Mucosa of rectum (tissue), 2 donors: ENCODE data around the gene PPP1R18.
"Not testable (repeated sequence)": the region's sequence is repeated elsewhere in the genome, so short reads cannot be mapped to it uniquely, and the experiment has no call there.

ENCODE experiments used
- H3K27ac ChIP-seq, 2 donors: one replicate each; pipeline ENCODE4 v1.7.0; 2013; ENCODE audit warnings: inconsistent platforms in 2 of 2, low read depth in 2 of 2, low read length in 2 of 2
- H3K27me3 ChIP-seq, 2 donors: one replicate each; pipeline ENCODE4 v1.7.0; 2013; ENCODE audit warnings: low read length in 2 of 2; ENCODE audit not compliant: control insufficient read depth in 2 of 2, insufficient read depth in 2 of 2
- H3K36me3 ChIP-seq, 2 donors: one replicate each; pipeline ENCODE4 v1.7.0; 2013; ENCODE audit warnings: low read length in 2 of 2; ENCODE audit not compliant: control insufficient read depth in 2 of 2, insufficient read depth in 2 of 2
- H3K4me1 ChIP-seq, 2 donors: one replicate each; pipeline ENCODE4 v1.7.0; 2013; ENCODE audit warnings: low read length in 2 of 2, mild to moderate bottlenecking in 1 of 2; ENCODE audit not compliant: control insufficient read depth in 2 of 2, insufficient read depth in 2 of 2
- H3K4me3 ChIP-seq, 2 donors: one replicate each; pipeline ENCODE4 v1.7.0; 2013; ENCODE audit warnings: low read length in 2 of 2
- H3K9ac ChIP-seq, 2 donors: one replicate each; pipeline ENCODE4 v1.7.0; 2013; ENCODE audit warnings: low read length in 2 of 2, low read depth in 1 of 2, mild to moderate bottlenecking in 1 of 2
- H3K9me3 ChIP-seq, 2 donors: one replicate each; pipeline ENCODE4 v1.7.0; 2013; ENCODE audit warnings: low read length in 2 of 2; ENCODE audit not compliant: control insufficient read depth in 2 of 2
- donor health status: healthy.
- donor health status: Normal muscosa, but diverticular disease.

The PPP1R18 gene

GRCh38 chr6:30724906-30725667 lies 38.6 kb upstream of the PPP1R18 start:
- Histone ChIP-seq H3K9ac (no peak overlapping the region), H3K4me3 (no peak overlapping the region), H3K27me3 (no peaks in the 10 kb centered on the region), H3K27ac (no peak overlapping the region), H3K36me3 (peaks cover 49 to 63% of the 10 kb centered on the region in 2 donors), H3K4me1 (peaks cover 10 to 15% of the 10 kb centered on the region in 2 donors), H3K9me3 (no peaks in the 10 kb centered on the region)

GRCh38 chr6:30723843-30724741 lies 37.6 kb upstream of the PPP1R18 start:
- H3K36me3 ChIP-seq, result peaks cover 40 to 53% of the 10 kb centered on the region in 2 donors
- H3K9ac ChIP-seq, H3K4me3 ChIP-seq, H3K27me3 ChIP-seq, H3K27ac ChIP-seq, H3K9me3 ChIP-seq: not testable (repeated sequence)
- peaks cover 15 to 18% of the 10 kb centered on the region in 2 donors for H3K4me1 ChIP-seq

- H3K9me3 ChIP-seq, H3K27ac ChIP-seq, H3K27me3 ChIP-seq, H3K4me3 ChIP-seq: not testable (repeated sequence)
- Histone ChIP-seq H3K4me1 (peaks cover 15 to 19% of the 10 kb centered on the region in 2 donors), H3K36me3 (peaks cover 37 to 53% of the 10 kb centered on the region in 2 donors), H3K9ac (peak overlapping the region in 1 of 2 donors; percentile 36)
Observed at GRCh38 chr6:30723159-30723842, 36.9 kb upstream of the PPP1R18 start.

GRCh38 chr6:30722280-30723112 lies 36.1 kb upstream of the PPP1R18 start:
- H3K4me3 ChIP-seq, result peak overlapping the region; percentile 53 to 80
- peaks cover 32 to 45% of the 10 kb centered on the region in 2 donors for H3K36me3 ChIP-seq
- H3K27me3 ChIP-seq, result no peaks in the 10 kb centered on the region
- peaks cover 15 to 22% of the 10 kb centered on the region in 2 donors for H3K4me1 ChIP-seq
- peak overlapping the region; percentile 36 to 78 for H3K9ac ChIP-seq
- no peaks in the 10 kb centered on the region for H3K9me3 ChIP-seq
- peak overlapping the region; percentile 38 to 95 for H3K27ac ChIP-seq

- H3K27me3 ChIP-seq, H3K9me3 ChIP-seq: not testable (repeated sequence)
- Histone ChIP-seq H3K27ac (peak overlapping the region; percentile 92 to 95), H3K36me3 (peaks cover 31 to 42% of the 10 kb centered on the region in 2 donors), H3K4me1 (peaks cover 15 to 23% of the 10 kb centered on the region in 2 donors), H3K9ac (peak overlapping the region; percentile 70 to 78), H3K4me3 (peak overlapping the region; percentile 80 to 81)
Observed at GRCh38 chr6:30722025-30722279, 35.5 kb upstream of the PPP1R18 start.

- H3K36me3 ChIP-seq, result peaks cover 31 to 38% of the 10 kb centered on the region in 2 donors
- H3K4me3 ChIP-seq, result peak overlapping the region; percentile 87 to 96
- H3K9ac ChIP-seq, result peak overlapping the region; percentile 87 to 95
- H3K27me3 ChIP-seq, result no peaks in the 10 kb centered on the region
- H3K27ac ChIP-seq, result peak overlapping the region; percentile 93 to 95
- no peaks in the 10 kb centered on the region for H3K9me3 ChIP-seq
- H3K4me1 ChIP-seq, result peaks cover 19 to 29% of the 10 kb centered on the region in 2 donors
Observed at GRCh38 chr6:30721198-30722024, 35.0 kb upstream of the PPP1R18 start.

GRCh38 chr6:30720738-30721197 lies 34.3 kb upstream of the PPP1R18 start:
- peaks cover 28 to 33% of the 10 kb centered on the region in 2 donors for H3K36me3 ChIP-seq
- no peaks in the 10 kb centered on the region for H3K9me3 ChIP-seq
- H3K27me3 ChIP-seq, result no peaks in the 10 kb centered on the region
- H3K9ac ChIP-seq, result peak overlapping the region; percentile 87 to 95
- H3K4me1 ChIP-seq, result peaks cover 19 to 31% of the 10 kb centered on the region in 2 donors
- peak overlapping the region; percentile 87 to 96 for H3K4me3 ChIP-seq
- H3K27ac ChIP-seq, result peak overlapping the region; percentile 93 to 95

GRCh38 chr6:30719791-30720737 lies 33.6 kb upstream of the PPP1R18 start, which contains the start of gene TUBB:
TSS of gene TUBB (plus strand) at chr6:30720352. CDS start at chr6:30720507, 155 bp downstream.
- no peaks in the 10 kb centered on the region for H3K27me3 ChIP-seq
- H3K9ac ChIP-seq, result peak within 1 kb of the TSS; percentile 87 to 95
- no peaks in the 10 kb centered on the region for H3K9me3 ChIP-seq
- peaks cover 21 to 26% of the 10 kb centered on the region in 2 donors for H3K36me3 ChIP-seq
- H3K4me3 ChIP-seq, result peak within 1 kb of the TSS; percentile 87 to 96
- peak within 1 kb of the TSS; percentile 93 to 95 for H3K27ac ChIP-seq
- peaks cover 17 to 31% of the 10 kb centered on the region in 2 donors for H3K4me1 ChIP-seq
